H1 (cell line): ENCODE results near the gene TCHP. TPM values are rescaled to one million over a fixed set of nuclear protein-coding genes. Genes with fewer than 3 reads are reported as not detected.

Source experiments
- BACH1 ChIP-seq: IDR thresholded peaks from 2 replicates; pipeline ENCODE4 v1.6.1; 2012; ENCODE audit warnings: low read length, improper control_type of control experiment
- BRCA1 ChIP-seq: IDR thresholded peaks from 2 replicates; pipeline ENCODE4 v1.6.1; 2012; ENCODE audit warnings: low read depth, low read length, improper control_type of control experiment
- CREB1 ChIP-seq: IDR thresholded peaks from 2 replicates; pipeline ENCODE4 v1.6.1; 2012; ENCODE audit warnings: inconsistent platforms
- CTBP2 ChIP-seq: IDR thresholded peaks from 2 replicates; pipeline ENCODE4 v1.7.0; 2011; ENCODE audit warnings: borderline replicate concordance, mild to moderate bottlenecking, moderate library complexity, mixed read lengths, low read length; ENCODE audit not compliant: insufficient read depth, insufficient read length
- CTCF ChIP-seq, 3 experiments: IDR thresholded peaks; 1 replicate in 2 of 3; 2 replicates in 1 of 3; pipeline versions ENCODE4 v1.5.1 to v1.6.1; 2011; ENCODE audit warnings: low read length in 3 of 3, mild to moderate bottlenecking in 3 of 3, inconsistent platforms in 2 of 3, low read depth in 1 of 3, moderate library complexity in 1 of 3; ENCODE audit not compliant: insufficient read depth in 1 of 3; ENCODE audit errors: control extremely low read depth in 1 of 3
- E2F6 ChIP-seq: IDR thresholded peaks from 2 replicates; pipeline ENCODE4 v1.6.1; 2012; ENCODE audit warnings: inconsistent platforms
- EZH2 ChIP-seq: fragments of 200-600 bp; sonication (generic); IDR thresholded peaks from 2 replicates; pipeline ENCODE4 v1.7.1; 2012; ENCODE audit warnings: low read depth, mild to moderate bottlenecking, moderate library complexity, low read length, inconsistent platforms; ENCODE audit not compliant: severe bottlenecking
- HDAC2 ChIP-seq, 2 experiments: fragments of 300-600 bp in 1 of 2; sonication (generic) in 1 of 2; IDR thresholded peaks; 2 replicates each; pipeline ENCODE4 v1.6.1; 2011 to 2012; ENCODE audit warnings: low read depth in 2 of 2, low read length in 2 of 2, mild to moderate bottlenecking in 2 of 2, moderate library complexity in 2 of 2, borderline replicate concordance in 1 of 2, inconsistent platforms in 1 of 2
- JUN ChIP-seq: IDR thresholded peaks from 2 replicates; pipeline ENCODE4 v1.6.1; 2011; ENCODE audit warnings: low read depth, mild to moderate bottlenecking, improper control_type of control experiment, low read length
- KDM1A ChIP-seq: fragments of 200-600, 300-600 bp; sonication (generic); IDR thresholded peaks from 2 replicates; pipeline ENCODE4 v1.7.1; 2016; ENCODE audit warnings: mild to moderate bottlenecking, low read length, borderline replicate concordance
- MAFK ChIP-seq: IDR thresholded peaks from 2 replicates; pipeline ENCODE4 v1.6.1; 2012; ENCODE audit warnings: low read depth, mild to moderate bottlenecking, improper control_type of control experiment, low read length
- POLR2A ChIP-seq, 2 experiments: IDR thresholded peaks; 1 replicate in 1 of 2; 2 replicates in 1 of 2; pipeline ENCODE4 v1.6.1; 2011; ENCODE audit warnings: low read depth in 2 of 2, low read length in 2 of 2, mild to moderate bottlenecking in 2 of 2; ENCODE audit errors: control extremely low read depth in 1 of 2
- POLR2AphosphoS5 ChIP-seq: IDR thresholded peaks from 2 replicates; pipeline ENCODE4 v1.6.1; 2011; ENCODE audit warnings: low read depth, low read length
- POU5F1 ChIP-seq: IDR thresholded peaks from 2 replicates; pipeline ENCODE4 v1.6.1; 2011; ENCODE audit warnings: low read depth, mild to moderate bottlenecking, low read length, moderate library complexity
- SIN3A ChIP-seq, 2 experiments: IDR thresholded peaks in 1 of 2; conservative IDR thresholded peaks in 1 of 2; 2 replicates each; pipeline ENCODE4 v1.6.1; 2011 to 2012; ENCODE audit warnings: low read length in 2 of 2, improper control_type of control experiment in 1 of 2, low read depth in 1 of 2, mild to moderate bottlenecking in 1 of 2
- SIRT6 ChIP-seq: IDR thresholded peaks from one replicate; pipeline ENCODE4 v1.7.1; 2012; ENCODE audit warnings: low read length, inconsistent platforms
- SP2 ChIP-seq: IDR thresholded peaks from 2 replicates; pipeline ENCODE4 v1.6.1; 2012; ENCODE audit warnings: mild to moderate bottlenecking, low read length, inconsistent platforms
- TBP ChIP-seq: IDR thresholded peaks from 2 replicates; pipeline ENCODE4 v1.6.1; 2011; ENCODE audit warnings: low read depth, low read length, improper control_type of control experiment
- TCF12 ChIP-seq: IDR thresholded peaks from 2 replicates; pipeline ENCODE4 v1.6.1; 2011; ENCODE audit warnings: low read depth, mild to moderate bottlenecking, low read length
- YY1 ChIP-seq: IDR thresholded peaks from 2 replicates; pipeline ENCODE4 v1.6.1; 2011; ENCODE audit warnings: low read depth, mild to moderate bottlenecking, low read length
- polyA plus RNA-seq, 7 experiments: library from polyadenylated mRNA; depleted of rRNA in 3 of 7; stranded (reverse) in 5 of 7; unstranded in 2 of 7; fragments of >200 nt in 5 of 7; fragments of 200-250 nt in 2 of 7; gene quantifications; 1 replicate in 5 of 7; 2 replicates in 1 of 7; 4 replicates in 1 of 7; pipeline versions ENCODE4 v1.2.1 to v1.2.3, GENCODE V29; 2011 to 2013; ENCODE audit warnings: missing spikeins in 2 of 7, mixed read lengths in 2 of 7
- total RNA-seq: library from RNA; stranded (reverse); fragmentation: NEBNext Ultra II Directional; extraction: Animal tissue kit (Norgen Biotek cat#: 25700); gene quantifications from 2 replicates; pipeline ENCODE4 v1.2.1, GENCODE V29; 2021

TCHP gene
- total and polyA plus RNA-seq, 2 of the 8 experiments (the other 6 are each of a cell fraction or from before 2014, with no cell fraction given) = 2.8 to 4.5 TPM

GRCh38 chr12:109899783-109900751 is at the start of gene TCHP (continued):
- TF ChIP-seq HDAC2 (IDR thresholded peaks at IDR 0.05; ENCODE audit: borderline replicate concordance in 1 of 2, low read depth in 2 of 2, low read length in 2 of 2) (no peak), POLR2AphosphoS5 (no peak), CREB1 (peak; percentile 73), POU5F1 (no peak), POLR2A (IDR thresholded peaks at IDR 0.05; ENCODE audit: control extremely low read depth in 1 of 2, low read depth in 2 of 2, low read length in 2 of 2) (no peak), JUN (no peak), TBP (peak; percentile 63), YY1 (no peak), CTBP2 (no peak), MAFK (no peak), BRCA1 (no peak), SIRT6 (no peak), KDM1A (no peak), TCF12 (no peak), BACH1 (no peak), EZH2 (peak; percentile 44), SP2 (no peak), SIN3A (conservative IDR thresholded peaks at IDR 0.05 in 1 of 2, IDR thresholded peaks at IDR 0.05 in 1 of 2; ENCODE audit: low read depth in 1 of 2, low read length in 2 of 2) (peak in 1 of 2 experiments; percentile 68; a peak in 2 of 4 replicates), E2F6 (peak; percentile 62), CTCF (IDR thresholded peaks at IDR 0.05; ENCODE audit: control extremely low read depth in 1 of 3, insufficient read depth in 1 of 3, low read depth in 1 of 3, low read length in 3 of 3) (no peak)
